GM19193 (cell line): ENCODE measurements around the gene LUC7L3.

ENCODE experiments used
- POLR2A ChIP-seq: IDR thresholded peaks from 4 replicates; pipeline ENCODE4 v1.6.1; 2011; ENCODE audit not compliant: insufficient read depth, insufficient read length; ENCODE audit errors: extremely low read depth

LUC7L3 gene

DNA sequence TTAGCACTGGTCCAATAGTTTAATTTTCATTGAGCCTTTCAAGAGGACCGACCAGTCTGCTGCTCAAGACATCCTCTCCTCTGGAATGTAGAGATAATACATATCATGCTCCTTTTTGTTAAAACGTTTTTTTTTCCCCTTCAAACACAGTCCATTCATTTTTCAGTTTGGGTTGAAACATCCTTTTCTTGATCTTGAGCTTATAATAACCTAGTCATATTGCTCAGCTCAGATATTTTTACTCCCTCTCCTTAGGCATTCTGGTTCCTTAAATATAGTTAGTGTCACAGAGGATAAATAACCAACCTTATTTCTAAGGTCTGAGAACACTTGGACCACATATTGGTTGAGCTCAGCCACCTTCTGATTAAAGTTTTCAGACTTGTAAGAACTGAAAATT lies 35.1 kb downstream of the LUC7L3 start:
- no peak for TF ChIP-seq POLR2A

- no peak for TF ChIP-seq POLR2A
These were observed 39.1 kb downstream of the LUC7L3 start for GRCh38 chr17:50758524-50758923.

GRCh38 chr17:50758989-50759544 lies 39.7 kb downstream of the LUC7L3 start:
- no peak for TF ChIP-seq POLR2A

DNA sequence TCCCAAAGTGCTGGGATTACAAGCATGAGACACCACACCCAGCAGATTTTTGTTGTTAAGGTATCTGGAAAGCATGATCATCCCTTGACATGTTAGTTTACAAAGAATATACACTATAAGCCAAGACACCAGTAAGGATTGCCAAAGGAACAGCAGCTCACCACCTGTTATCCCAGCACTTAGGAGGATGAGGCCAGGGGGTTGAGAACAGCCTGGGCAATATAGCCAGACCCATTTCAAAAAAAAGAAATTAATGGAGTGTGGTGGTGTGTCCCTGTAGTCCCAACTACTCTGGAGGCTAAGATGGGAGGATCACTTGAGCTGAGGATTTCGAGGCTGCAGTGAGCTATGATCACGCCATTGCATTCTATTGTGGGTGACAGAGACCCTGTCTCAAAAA lies 42.8 kb downstream of the LUC7L3 start:
- TF ChIP-seq POLR2A, result no peak

- TF ChIP-seq POLR2A, result no peak
These were observed 44.5 kb downstream of the LUC7L3 start for GRCh38 chr17:50763716-50764475.

DNA sequence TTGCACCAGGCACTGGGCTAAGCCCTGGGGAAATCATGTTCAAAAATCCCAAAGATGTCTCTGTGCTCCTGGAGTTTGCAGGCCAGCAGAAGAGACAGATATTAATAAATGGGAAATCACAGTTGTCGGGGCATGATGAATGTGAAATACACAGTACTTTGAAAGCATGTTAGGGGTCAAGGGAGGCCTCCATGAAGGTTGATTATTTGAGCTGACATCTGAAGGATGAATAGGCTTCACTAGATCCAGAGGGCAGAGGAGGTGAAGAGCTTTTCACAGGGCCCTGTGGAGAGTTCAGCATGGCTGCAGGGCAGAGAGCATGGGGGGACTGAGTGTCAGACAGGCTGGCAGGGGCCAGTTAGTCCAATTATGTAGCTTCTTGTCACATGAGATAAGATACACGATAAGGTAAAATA lies 45.3 kb downstream of the LUC7L3 start:
- no peak for TF ChIP-seq POLR2A

DNA sequence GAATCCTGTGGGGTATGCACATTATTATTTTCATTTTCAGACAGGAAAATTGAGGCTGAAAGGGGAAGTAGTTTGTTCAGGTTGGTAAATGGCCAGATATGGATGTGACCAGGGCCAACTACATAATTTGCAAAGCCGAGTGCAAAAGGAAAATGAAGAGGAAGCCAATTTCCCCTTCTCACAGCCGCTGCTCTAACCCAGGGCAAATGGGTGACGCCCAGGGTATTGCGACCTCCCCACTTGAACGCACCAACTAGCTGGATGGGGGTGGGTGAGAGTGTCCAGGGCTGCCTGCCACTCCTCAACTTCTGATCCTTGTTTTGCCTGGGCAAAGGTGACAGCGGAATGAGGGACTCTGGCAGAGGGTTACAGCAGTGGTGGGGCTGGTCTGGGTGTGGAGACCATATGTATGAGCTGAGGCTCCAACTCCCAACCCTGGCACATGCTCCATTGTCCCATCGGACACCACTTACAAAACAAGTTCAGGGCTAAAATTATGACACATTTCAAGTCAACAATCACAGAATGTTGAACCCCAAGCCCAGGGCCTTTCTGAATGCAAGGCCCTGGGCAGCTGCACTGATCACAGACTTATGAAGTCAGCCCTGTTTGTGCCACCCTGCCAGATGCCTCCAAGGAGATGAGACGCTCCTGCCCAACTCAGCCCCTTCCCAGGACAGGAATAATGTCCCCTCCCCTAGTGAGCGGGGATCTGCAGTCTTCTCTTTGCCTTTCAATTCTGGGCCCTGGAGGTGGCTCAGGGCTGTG lies 46.2 kb downstream of the LUC7L3 start:
- no peak for TF ChIP-seq POLR2A

GRCh38 chr17:50766222-50767023 lies 47.0 kb downstream of the LUC7L3 start:
- TF ChIP-seq POLR2A, result no peak

DNA sequence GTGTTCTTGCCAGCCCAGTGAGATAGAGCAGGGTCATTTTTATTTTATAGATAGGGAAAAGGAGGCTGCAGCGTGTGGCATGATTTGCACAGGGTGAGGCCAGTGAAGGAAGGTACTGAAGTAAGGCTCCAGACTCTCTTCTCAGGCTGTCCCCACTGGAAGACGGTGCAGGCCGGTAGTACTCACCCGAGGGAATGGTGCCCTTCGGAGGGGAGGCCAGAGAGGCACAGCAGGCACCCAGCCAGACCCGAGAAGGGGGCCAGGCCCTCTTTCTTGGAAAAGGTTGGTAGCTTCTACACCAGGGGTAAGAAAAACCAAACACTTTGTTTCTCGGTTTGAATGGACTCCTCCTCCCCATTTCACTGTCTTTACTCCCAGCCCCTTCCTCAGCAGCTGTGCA lies 47.6 kb downstream of the LUC7L3 start:
- no peak for TF ChIP-seq POLR2A

GRCh38 chr17:50767446-50767845 lies 48.0 kb downstream of the LUC7L3 start, which contains the start of gene ANKRD40CL:
Gene ANKRD40CL (minus strand): TSS chr17:50767518. CDS start chr17:50766913, 605 bp downstream.
- no peak for TF ChIP-seq POLR2A

DNA sequence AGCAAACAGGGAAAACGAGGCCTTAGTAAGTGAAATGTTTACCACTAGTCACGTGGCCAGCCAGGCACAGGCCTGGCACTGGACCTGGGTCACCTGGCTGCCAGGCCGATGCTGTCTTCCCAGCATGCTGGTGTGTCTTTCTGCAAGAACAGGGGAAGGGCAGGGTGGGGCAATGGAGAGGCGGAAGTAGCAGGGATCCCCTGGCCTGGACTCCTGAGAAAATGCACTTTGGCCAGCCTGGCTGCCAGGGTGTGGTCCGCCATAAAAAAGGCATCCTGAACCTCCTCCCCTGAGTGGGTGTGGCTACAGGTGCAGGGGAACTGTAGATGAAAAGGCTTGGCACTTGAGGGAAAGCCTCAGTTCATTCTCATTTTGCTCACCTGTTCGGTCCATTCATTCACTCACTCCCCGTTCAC lies 49.0 kb downstream of the LUC7L3 start:
- no peak for TF ChIP-seq POLR2A

- TF ChIP-seq POLR2A, result no peak
These were observed 50.5 kb downstream of the LUC7L3 start for GRCh38 chr17:50769884-50770283.

DNA sequence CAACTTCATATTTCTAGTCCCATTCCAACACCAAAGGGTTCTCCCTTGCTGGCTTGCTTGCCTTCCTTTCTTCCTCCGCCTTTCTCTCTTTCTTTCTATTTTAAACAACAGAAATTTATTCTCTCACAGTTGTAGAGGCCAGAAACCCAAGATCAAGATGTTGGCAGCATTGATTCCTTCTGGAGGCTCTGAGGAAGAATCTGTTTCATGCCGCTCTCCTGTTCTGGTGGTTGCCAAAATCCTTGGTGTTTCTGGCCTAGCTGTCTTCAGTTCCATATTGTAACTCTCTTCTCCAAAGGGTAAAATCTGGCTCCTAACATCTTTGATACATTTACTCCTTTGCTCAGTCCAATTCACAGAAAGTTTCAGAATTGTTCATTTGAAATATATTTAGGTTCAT lies 50.9 kb downstream of the LUC7L3 start:
- TF ChIP-seq POLR2A, result no peak

DNA sequence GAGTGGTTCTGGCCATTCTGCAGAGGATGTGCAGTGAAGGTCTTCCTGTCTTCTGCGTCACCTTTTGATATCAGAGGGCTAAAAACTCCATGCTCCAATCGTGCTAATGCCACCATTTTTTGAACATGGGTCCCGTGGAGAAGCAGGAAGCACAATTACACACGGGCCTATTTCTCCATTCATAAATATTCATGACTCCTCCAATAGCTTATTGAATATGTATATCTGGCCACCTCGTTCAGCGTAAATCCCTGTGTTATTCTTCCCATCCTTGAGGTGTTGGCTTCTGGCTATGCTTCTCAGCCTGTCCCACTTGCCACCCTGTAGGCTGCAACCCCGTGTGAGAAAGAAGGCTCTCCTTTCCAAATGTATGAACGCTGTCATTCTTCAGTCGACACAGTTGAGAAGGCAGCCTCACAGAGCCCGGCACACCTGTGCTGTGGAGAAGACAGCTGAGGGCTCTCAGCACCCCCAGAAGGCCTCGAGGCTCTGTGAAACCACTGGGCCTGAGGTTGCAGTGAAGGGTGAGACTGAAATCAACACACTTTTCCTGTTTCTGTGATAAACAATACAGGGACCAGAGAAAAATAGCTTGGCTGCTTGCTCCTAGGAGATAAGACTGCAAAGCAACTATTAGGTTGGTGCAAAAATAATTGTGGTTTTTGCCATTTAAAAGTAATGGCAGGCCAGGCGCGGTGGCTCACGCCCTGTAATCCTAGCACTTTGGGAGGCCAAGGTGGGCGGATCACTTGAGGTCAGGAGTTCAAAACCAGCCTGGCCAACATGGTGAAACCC lies 52.8 kb downstream of the LUC7L3 start:
- no peak for TF ChIP-seq POLR2A
